ENCODE data around the gene PPFIA2. TPM values are rescaled to one million over a fixed set of nuclear protein-coding genes. Genes with fewer than 3 reads are reported as not detected.

PPFIA2 gene
- total RNA-seq (2022; extraction: Qiagen RNA extraction), result not detected in 5 replicates

DNA sequence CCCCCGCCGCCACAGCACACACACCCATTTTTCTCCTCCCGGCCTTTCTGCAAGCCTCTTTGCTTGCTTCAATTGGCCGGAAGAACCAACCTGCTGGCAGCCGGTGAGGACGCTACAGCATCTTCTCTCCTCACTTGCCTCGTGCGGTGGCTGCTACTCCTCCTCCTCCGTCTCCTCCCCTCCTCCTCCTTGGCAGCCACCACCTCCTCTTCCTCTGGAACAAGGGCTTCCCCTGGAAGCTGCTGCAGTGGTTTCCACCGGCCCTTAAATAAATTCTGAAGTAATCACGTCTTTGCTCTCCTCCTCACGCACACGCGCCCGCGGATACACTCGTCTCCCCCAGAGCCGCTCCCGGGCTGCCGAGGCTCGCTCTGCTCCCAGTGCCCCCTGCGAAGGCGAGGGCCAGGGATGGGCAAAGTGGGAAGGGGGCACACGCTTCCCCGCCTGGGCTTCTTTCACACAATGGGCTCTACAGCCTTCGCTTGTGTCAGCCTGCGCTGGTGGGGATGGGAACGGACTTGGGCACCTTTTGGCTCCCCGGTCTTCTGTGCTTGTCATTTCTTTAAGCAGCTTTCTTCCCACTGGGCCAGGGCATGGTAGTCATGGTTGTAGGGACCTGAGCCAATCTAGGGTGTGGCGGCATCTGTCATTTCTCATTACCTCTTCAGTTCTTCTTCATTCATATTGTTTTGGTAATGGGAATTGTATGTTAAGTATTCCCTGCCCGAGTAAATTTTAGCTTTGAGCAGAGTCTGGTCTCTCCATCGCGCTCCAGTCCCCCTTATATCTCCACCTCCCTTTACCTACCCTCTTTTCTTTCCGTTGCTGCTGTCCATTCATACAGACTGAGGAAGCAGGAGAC, at the start of gene PPFIA2:
Gene PPFIA2, minus strand, starts transcription at position 161 of the 862 bp plus-strand sequence.

Measured in A549 treated with Mapracorat at 1 μM for 4 hours (cell line).